ENCODE data around the gene TEX9. TPM values are rescaled to one million over a fixed set of nuclear protein-coding genes. Genes with fewer than 3 reads are reported as not detected.

TEX9 gene
- polyA plus RNA-seq, 3 donors: 0.03 to 0.46 TPM; not detected in 1

GRCh38 chr15:56325186-56325585 is 40.0 kb upstream of the TEX9 start:
- Mint-ChIP-seq H3K9me3 (peaks cover 3 to 12% (median 10%) of the 10 kb centered on the region in 7 donors), H3K4me3 (no peak overlapping the region), H3K27me3 (ENCODE audit: low read depth in 3 of 3) (no peaks in the 10 kb centered on the region), H3K27ac (no peak overlapping the region), H3K36me3 (no peaks in the 10 kb centered on the region), H3K4me1 (peaks cover 3% of the 10 kb centered on the region)
- Histone ChIP-seq H4K20me1 (ENCODE audit: insufficient read depth, low read length) (no peaks in the 10 kb centered on the region), H3K27me3 (ENCODE audit: control insufficient read depth in 2 of 2, insufficient read depth in 2 of 2, low read length in 2 of 2) (no peaks in the 10 kb centered on the region), H3K9ac (ENCODE audit: insufficient read depth, low read length, poor library complexity, severe bottlenecking) (no peak overlapping the region), H2AFZ (ENCODE audit: insufficient read depth, low read depth, low read length, poor library complexity, severe bottlenecking) (no peak overlapping the region), H3K9me3 (replicated peaks in 1 of 2; ENCODE audit: control insufficient read depth in 1 of 2, insufficient read depth in 1 of 2, low read length in 2 of 2) (peaks cover 3 to 11% of the 10 kb centered on the region in 2 donors), H3K4me3 (replicated peaks in 1 of 3; ENCODE audit: low read depth in 2 of 3, low read length in 3 of 3) (no peak overlapping the region), H3K27ac (ENCODE audit: low read depth in 1 of 2, low read length in 2 of 2) (no peak overlapping the region), H3K4me2 (replicated peaks; ENCODE audit: extremely low read depth, low read length, poor library complexity, severe bottlenecking) (no peak overlapping the region), H3K36me3 (replicated peaks in 1 of 2; ENCODE audit: control insufficient read depth in 1 of 2, insufficient read depth in 2 of 2, low read length in 2 of 2) (no peaks in the 10 kb centered on the region), H3K4me1 (ENCODE audit: control insufficient read depth in 1 of 2, insufficient read depth in 2 of 2, low read length in 2 of 2) (no peaks in the 10 kb centered on the region), H3K79me2 (ENCODE audit: insufficient read depth, low read length) (no peaks in the 10 kb centered on the region)
- no CpG with 5 or more reads among the region's 3 CpGs for WGBS (ENCODE audit: insufficient coverage)
- no peak for DNase-seq
- intact Hi-C loops (cut with micrococcal nuclease): no loop called here
- TF ChIP-seq CTCF (IDR thresholded peaks at IDR 0.05): no peak

- no peak overlapping the region for H3K4me3 ChIP-seq (replicated peaks in 1 of 3; ENCODE audit: low read depth in 2 of 3, low read length in 3 of 3)
These were observed 37.3 kb upstream of the TEX9 start for GRCh38 chr15:56327721-56328502.

More at GRCh38 chr15:56327721-56328502, 37.3 kb upstream of the TEX9 start:
- Histone ChIP-seq H3K27me3 (ENCODE audit: control insufficient read depth in 2 of 2, insufficient read depth in 2 of 2, low read length in 2 of 2) (no peaks in the 10 kb centered on the region), H3K36me3 (replicated peaks in 1 of 2; ENCODE audit: control insufficient read depth in 1 of 2, insufficient read depth in 2 of 2, low read length in 2 of 2) (no peaks in the 10 kb centered on the region), H3K79me2 (ENCODE audit: insufficient read depth, low read length) (no peaks in the 10 kb centered on the region), H3K9ac (ENCODE audit: insufficient read depth, low read length, poor library complexity, severe bottlenecking) (no peak overlapping the region), H4K20me1 (ENCODE audit: insufficient read depth, low read length) (no peaks in the 10 kb centered on the region), H3K4me1 (ENCODE audit: control insufficient read depth in 1 of 2, insufficient read depth in 2 of 2, low read length in 2 of 2) (no peaks in the 10 kb centered on the region), H3K9me3 (replicated peaks in 1 of 2; ENCODE audit: control insufficient read depth in 1 of 2, insufficient read depth in 1 of 2, low read length in 2 of 2) (peaks cover 3 to 11% of the 10 kb centered on the region in 2 donors), H3K27ac (ENCODE audit: low read depth in 1 of 2, low read length in 2 of 2) (no peak overlapping the region), H2AFZ (ENCODE audit: insufficient read depth, low read depth, low read length, poor library complexity, severe bottlenecking) (no peak overlapping the region), H3K4me2 (replicated peaks; ENCODE audit: extremely low read depth, low read length, poor library complexity, severe bottlenecking) (no peak overlapping the region)
- Mint-ChIP-seq H3K27me3 (ENCODE audit: low read depth in 3 of 3) (no peaks in the 10 kb centered on the region), H3K4me3 (no peak overlapping the region), H3K36me3 (no peaks in the 10 kb centered on the region), H3K9me3 (peaks cover 3 to 18% (median 14%) of the 10 kb centered on the region in 7 donors), H3K4me1 (peaks cover 3% of the 10 kb centered on the region), H3K27ac (no peak overlapping the region)
- intact Hi-C loops (cut with micrococcal nuclease): no loop called here
- TF ChIP-seq CTCF (IDR thresholded peaks at IDR 0.05): no peak
- DNase-seq: no peak
- WGBS (ENCODE audit: insufficient coverage): 75% methylated on average over 4 of the region's 6 CpGs
